ENCODE measurements around the gene TMX1.

DNA sequence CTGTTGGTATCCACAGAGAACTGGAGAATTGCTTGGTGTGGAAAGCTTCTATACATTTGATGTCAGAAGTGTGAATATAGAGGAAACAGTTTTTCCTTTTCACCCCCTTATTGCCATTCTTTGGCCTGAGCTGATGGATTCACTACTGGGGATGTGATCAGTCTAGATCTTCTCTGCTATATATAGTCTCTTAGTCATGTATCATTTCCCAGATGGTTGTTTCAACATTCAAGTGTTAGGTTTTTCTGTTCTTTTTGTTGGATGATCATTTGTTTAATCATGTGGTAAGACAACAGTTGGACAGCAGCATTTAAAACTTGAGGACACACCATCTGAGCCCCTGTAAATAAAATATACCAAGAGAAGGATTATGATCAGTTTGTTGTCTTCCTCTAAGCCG, 29.6 kb downstream of the TMX1 start:
- TF ChIP-seq PHF8 (conservative IDR thresholded peaks at IDR 0.05; ENCODE audit: low read depth, low read length) (no peak), TCF12 (IDR thresholded peaks at IDR 0.05; ENCODE audit: low read depth, low read length) (no peak), SP4 (IDR thresholded peaks at IDR 0.05; ENCODE audit: low read length) (no peak), POLR2A (IDR thresholded peaks at IDR 0.05; ENCODE audit: control extremely low read depth in 1 of 2, low read depth in 2 of 2, low read length in 2 of 2) (no peak), CEBPB (IDR thresholded peaks at IDR 0.05; ENCODE audit: low read depth, low read length) (no peak), GTF2F1 (IDR thresholded peaks at IDR 0.05; ENCODE audit: borderline replicate concordance, low read depth, low read length) (no peak), KDM5A (IDR thresholded peaks at IDR 0.05; ENCODE audit: low read length) (no peak), YY1 (IDR thresholded peaks at IDR 0.05; ENCODE audit: low read depth, low read length) (no peak), BACH1 (IDR thresholded peaks at IDR 0.05; ENCODE audit: low read length) (no peak), NRF1 (IDR thresholded peaks at IDR 0.05; ENCODE audit: low read depth, low read length) (no peak)
- TF ChIP-seq, protein P1, sequence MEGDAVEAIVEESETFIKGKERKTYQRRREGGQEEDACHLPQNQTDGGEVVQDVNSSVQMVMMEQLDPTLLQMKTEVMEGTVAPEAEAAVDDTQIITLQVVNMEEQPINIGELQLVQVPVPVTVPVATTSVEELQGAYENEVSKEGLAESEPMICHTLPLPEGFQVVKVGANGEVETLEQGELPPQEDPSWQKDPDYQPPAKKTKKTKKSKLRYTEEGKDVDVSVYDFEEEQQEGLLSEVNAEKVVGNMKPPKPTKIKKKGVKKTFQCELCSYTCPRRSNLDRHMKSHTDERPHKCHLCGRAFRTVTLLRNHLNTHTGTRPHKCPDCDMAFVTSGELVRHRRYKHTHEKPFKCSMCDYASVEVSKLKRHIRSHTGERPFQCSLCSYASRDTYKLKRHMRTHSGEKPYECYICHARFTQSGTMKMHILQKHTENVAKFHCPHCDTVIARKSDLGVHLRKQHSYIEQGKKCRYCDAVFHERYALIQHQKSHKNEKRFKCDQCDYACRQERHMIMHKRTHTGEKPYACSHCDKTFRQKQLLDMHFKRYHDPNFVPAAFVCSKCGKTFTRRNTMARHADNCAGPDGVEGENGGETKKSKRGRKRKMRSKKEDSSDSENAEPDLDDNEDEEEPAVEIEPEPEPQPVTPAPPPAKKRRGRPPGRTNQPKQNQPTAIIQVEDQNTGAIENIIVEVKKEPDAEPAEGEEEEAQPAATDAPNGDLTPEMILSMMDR (IDR thresholded peaks at IDR 0.05; ENCODE audit: control extremely low read depth in 1 of 3, insufficient read depth in 1 of 3, low read depth in 1 of 3, low read length in 3 of 3), result no peak

All from H1 (cell line).